ENCODE results near the gene ABHD17A. TPM values are rescaled to one million over a fixed set of nuclear protein-coding genes. Genes with fewer than 3 reads are reported as not detected.

The ABHD17A gene
- polyA plus RNA-seq, 3 donors = 69.8 to 96.1 (median 79.0) TPM

- Histone ChIP-seq H3K4me2 (replicated peaks; ENCODE audit: extremely low read depth, low read length, poor library complexity, severe bottlenecking) (no peak overlapping the region), H3K4me3 (replicated peaks in 1 of 3; ENCODE audit: low read depth in 2 of 3, low read length in 3 of 3) (no peak overlapping the region), H4K20me1 (ENCODE audit: insufficient read depth, low read length) (peaks cover 72% of the 10 kb centered on the region), H3K27ac (ENCODE audit: low read depth in 1 of 2, low read length in 2 of 2) (no peak overlapping the region), H3K4me1 (ENCODE audit: control insufficient read depth in 1 of 2, insufficient read depth in 2 of 2, low read length in 2 of 2) (peaks cover 1 to 14% of the 10 kb centered on the region in 2 donors), H3K9me3 (replicated peaks in 1 of 2; ENCODE audit: control insufficient read depth in 1 of 2, insufficient read depth in 1 of 2, low read length in 2 of 2) (no peaks in the 10 kb centered on the region), H3K9ac (ENCODE audit: insufficient read depth, low read length, poor library complexity, severe bottlenecking) (no peak overlapping the region), H3K27me3 (ENCODE audit: control insufficient read depth in 2 of 2, insufficient read depth in 2 of 2, low read length in 2 of 2) (no peaks in the 10 kb centered on the region), H3K79me2 (ENCODE audit: insufficient read depth, low read length) (peaks cover 83% of the 10 kb centered on the region), H3K36me3 (replicated peaks in 1 of 2; ENCODE audit: control insufficient read depth in 1 of 2, insufficient read depth in 2 of 2, low read length in 2 of 2) (peaks cover 12 to 29% of the 10 kb centered on the region in 2 donors), H2AFZ (ENCODE audit: insufficient read depth, low read depth, low read length, poor library complexity, severe bottlenecking) (no peak overlapping the region)
- Mint-ChIP-seq H3K4me3 (no peak overlapping the region), H3K27me3 (ENCODE audit: low read depth in 3 of 3) (no peaks in the 10 kb centered on the region), H3K4me1 (peaks cover 19% of the 10 kb centered on the region), H3K9me3 (peaks cover 0 to 2% (median 0%) of the 10 kb centered on the region in 7 donors), H3K27ac (no peak overlapping the region), H3K36me3 (peaks cover 8 to 36% of the 10 kb centered on the region in 2 donors)
- WGBS (ENCODE audit: insufficient coverage) = 98% methylated on average over 7 of the region's 13 CpGs
- no peak for DNase-seq
- TF ChIP-seq CTCF (IDR thresholded peaks at IDR 0.05) = no peak
- intact Hi-C loops (cut with micrococcal nuclease) = no loop called here
Observed at GRCh38 chr19:1911098-1911497, 25.8 kb upstream of the ABHD17A start.

- H2AFZ ChIP-seq (ENCODE audit: insufficient read depth, low read depth, low read length, poor library complexity, severe bottlenecking) = no peak overlapping the region
- WGBS (ENCODE audit: insufficient coverage) = 84% methylated on average over 10 of the region's 10 CpGs
- no peak overlapping the region for H3K27ac ChIP-seq (ENCODE audit: low read depth in 1 of 2, low read length in 2 of 2)
- H3K36me3 ChIP-seq (replicated peaks in 1 of 2; ENCODE audit: control insufficient read depth in 1 of 2, insufficient read depth in 2 of 2, low read length in 2 of 2) = peaks cover 12 to 29% of the 10 kb centered on the region in 2 donors
- H3K27ac Mint-ChIP-seq = peak overlapping the region in 1 of 7 donors; percentile 11
- peaks cover 25% of the 10 kb centered on the region for H3K4me1 Mint-ChIP-seq
- no peaks in the 10 kb centered on the region for H3K27me3 Mint-ChIP-seq (ENCODE audit: low read depth in 3 of 3)
- TF ChIP-seq CTCF (IDR thresholded peaks at IDR 0.05) = no peak
- DNase-seq = no peak
- no peaks in the 10 kb centered on the region for H3K27me3 ChIP-seq (ENCODE audit: control insufficient read depth in 2 of 2, insufficient read depth in 2 of 2, low read length in 2 of 2)
- no peak overlapping the region for H3K9ac ChIP-seq (ENCODE audit: insufficient read depth, low read length, poor library complexity, severe bottlenecking)
- H3K4me3 Mint-ChIP-seq = no peak overlapping the region
- peaks cover 72% of the 10 kb centered on the region for H4K20me1 ChIP-seq (ENCODE audit: insufficient read depth, low read length)
- H3K9me3 Mint-ChIP-seq = no peaks in the 10 kb centered on the region
- intact Hi-C loops (cut with micrococcal nuclease) = no loop called here
- no peak overlapping the region for H3K4me2 ChIP-seq (replicated peaks; ENCODE audit: extremely low read depth, low read length, poor library complexity, severe bottlenecking)
- peaks cover 87% of the 10 kb centered on the region for H3K79me2 ChIP-seq (ENCODE audit: insufficient read depth, low read length)
- peaks cover 8 to 34% of the 10 kb centered on the region in 2 donors for H3K36me3 Mint-ChIP-seq
- H3K4me1 ChIP-seq (ENCODE audit: control insufficient read depth in 1 of 2, insufficient read depth in 2 of 2, low read length in 2 of 2) = peaks cover 7 to 23% of the 10 kb centered on the region in 2 donors
- no peak overlapping the region for H3K4me3 ChIP-seq (replicated peaks in 1 of 3; ENCODE audit: low read depth in 2 of 3, low read length in 3 of 3)
- H3K9me3 ChIP-seq (replicated peaks in 1 of 2; ENCODE audit: control insufficient read depth in 1 of 2, insufficient read depth in 1 of 2, low read length in 2 of 2) = no peaks in the 10 kb centered on the region
Observed at GRCh38 chr19:1910177-1910576, 24.9 kb upstream of the ABHD17A start.

All from CD14-positive monocyte (primary cell).